Inferior parietal cortex (tissue), 1 donor: ENCODE results near the gene PLAC8L1.
"Not testable (repeated sequence)": the region's sequence is repeated elsewhere in the genome, so short reads cannot be mapped to it uniquely, and the experiment has no call there.

Experiments
- DNase-seq: peaks from one replicate; pipeline ENCODE4 v3.0.0-alpha.2; 2016; ENCODE audit errors: extremely low spot score

PLAC8L1 gene, protein sequence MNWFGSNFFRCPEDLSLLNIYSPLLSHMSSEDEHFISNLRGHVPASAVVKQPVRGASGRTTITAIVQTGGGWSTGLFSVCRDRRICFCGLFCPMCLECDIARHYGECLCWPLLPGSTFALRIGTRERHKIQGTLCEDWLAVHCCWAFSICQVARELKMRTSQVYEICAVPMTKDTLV

DNA sequence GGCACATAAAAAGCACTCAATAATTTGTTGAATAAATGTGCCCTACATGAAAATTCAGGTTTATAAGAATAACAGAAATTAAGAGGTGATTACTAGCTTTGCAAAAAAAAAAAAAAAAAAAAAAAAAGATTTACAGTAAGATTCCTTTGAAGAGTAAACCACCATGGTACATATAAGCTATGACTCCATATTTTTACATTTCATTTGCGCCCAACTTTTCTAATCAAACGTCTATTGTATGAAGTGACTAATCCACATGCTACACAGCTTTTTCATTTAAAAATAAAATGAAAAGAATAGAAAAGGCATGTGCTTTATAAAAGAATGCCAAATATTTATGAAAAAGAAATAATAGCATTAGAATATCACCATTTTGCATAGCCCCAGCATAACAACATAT, at the start of gene PLAC8L1:
PLAC8L1 (minus strand) TSS at position 101 of the 400 bp plus-strand sequence. CDS start 1,266 bp downstream, outside the sequence.
- no peak for DNase-seq

DNA sequence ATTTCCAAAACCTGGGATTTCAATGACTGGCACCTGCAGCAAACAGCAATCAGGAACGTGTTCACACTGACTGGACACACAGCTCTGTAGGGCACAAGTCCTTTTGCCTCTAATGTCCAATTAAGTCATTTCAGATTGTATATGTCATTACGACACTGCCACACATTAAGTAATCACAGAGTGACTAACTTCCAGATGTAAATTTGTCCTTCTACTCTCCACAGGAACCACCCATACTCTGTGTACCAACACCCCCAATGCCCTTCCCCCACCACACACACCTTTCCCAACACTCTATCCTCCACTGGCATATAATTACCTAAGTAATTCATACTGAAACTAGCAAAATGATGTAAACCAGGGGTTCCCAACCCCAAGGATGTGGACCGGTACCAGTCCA, 46.6 kb upstream of the PLAC8L1 start:
- DNase-seq: no peak

DNA sequence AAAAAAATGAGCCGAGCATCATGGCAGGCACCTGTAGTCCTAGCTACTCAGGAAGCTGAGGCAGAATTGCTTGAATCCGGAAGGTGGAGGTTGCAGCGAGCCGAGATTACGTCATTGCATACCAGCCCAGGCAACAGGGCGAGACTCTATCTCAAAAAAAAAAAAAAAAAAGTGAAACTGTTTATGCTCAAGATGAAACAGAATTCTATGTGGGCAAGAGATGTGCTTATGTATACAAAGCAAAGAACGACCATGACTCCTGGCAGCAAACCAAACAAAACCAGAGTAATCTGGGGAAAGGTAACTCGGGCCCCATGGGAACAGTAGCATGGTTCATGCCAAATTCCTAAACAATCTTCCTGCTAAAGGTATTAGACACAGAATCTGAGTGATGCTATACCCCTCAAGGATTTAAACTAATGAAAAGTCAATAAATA, 32.6 kb upstream of the PLAC8L1 start:
- no peak for DNase-seq

DNA sequence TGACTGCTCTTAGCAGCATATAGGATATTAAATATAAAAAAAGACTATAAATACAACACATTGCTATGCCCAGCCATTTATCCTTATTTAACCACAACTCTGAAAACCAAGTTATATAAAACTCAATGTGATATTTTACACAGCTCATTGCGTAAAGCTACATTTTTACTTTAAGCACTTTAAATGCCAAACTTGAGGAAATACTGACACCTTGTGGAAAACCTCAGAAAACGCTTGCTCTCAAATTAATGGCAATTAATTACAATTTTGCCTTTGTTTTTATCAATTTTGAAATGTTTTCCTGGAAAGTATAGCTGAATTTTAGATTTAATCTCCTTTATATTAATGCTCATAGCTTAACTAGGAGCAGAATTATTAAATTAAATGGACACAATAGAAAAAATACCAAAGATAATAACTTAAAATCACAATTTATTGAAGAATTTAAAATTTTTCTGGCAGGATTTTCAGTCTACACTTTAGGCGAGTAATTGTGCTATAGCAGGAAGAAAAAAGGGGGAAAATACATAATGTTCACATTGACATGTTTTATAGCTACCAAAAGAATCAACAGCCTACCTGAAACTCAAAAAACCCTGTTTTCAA, 25.2 kb upstream of the PLAC8L1 start:
- peak; percentile 75 for DNase-seq

DNA sequence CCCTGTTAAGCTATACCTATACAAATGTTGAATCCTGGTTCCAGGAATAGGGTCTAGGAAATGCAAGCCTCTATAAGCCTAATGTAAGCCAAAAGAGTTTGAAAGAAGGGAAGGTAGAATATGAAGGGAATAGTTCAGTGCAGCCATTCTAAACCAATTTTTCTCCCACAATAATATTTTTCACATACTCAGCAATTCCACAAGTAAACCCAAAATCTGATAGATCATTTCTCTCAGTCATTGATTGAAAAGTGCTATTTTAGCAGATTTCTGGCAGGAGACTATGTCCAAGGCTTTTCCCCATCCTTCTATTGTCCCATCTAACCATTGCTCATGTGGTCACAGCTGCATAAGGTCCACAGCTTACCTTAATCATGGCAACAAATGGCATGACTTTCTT, 20.7 kb upstream of the PLAC8L1 start:
- DNase-seq: no peak

DNA sequence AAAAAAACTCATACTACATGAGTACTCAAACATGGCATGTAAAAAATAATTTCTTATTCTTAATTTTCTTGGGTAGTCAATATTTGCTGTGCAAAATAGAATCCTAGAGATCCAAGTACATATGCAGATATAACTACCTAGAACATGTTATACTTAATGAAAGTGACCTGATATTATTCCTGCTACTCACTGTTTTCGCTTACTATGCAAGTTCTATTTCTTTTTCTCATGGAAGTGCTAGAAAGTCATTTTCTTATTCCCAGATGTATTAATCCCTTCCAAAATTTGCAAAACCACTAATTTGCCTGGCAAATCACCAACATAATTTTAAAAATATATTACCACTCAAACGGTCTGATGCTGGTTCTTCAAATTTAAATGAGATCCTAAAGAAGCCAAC, 19.2 kb upstream of the PLAC8L1 start:
- DNase-seq: no peak

DNA sequence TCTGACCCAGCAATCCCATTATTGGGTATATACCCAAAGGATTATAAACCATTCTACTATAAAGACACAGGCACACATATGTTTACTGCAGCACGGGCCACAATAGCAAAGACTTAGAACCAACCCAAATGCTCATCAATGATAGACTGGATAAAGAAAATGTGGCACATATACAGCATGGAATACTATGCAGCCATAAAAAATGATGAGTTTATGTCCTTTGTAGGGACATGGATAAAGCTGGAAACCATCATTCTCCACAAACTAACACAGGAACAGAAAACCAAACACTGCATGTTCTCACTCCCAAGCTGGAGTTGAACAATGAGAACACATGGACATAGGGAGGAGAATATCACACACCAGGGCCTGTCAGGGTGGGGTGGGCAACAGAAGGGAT, 16.1 kb upstream of the PLAC8L1 start:
- not testable (repeated sequence) for DNase-seq

DNA sequence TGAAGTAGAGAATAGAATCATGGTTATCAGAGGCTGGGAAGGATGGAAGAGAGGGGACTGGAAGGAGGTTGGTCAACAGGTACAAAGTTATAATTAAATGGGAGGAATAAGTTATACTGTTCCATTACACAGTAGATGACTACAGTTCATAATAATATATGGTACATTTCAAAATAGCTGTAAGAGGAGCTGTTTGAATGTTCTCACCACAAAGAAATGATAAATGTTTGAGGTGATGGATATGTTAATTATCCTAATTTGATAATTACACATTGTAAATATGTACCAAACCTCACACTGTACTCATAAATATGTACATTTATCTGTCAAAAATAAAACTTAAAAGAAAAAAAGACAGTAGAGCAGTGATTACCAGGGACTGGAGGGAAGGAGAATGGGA, 12.9 kb upstream of the PLAC8L1 start:
- no peak for DNase-seq

DNA sequence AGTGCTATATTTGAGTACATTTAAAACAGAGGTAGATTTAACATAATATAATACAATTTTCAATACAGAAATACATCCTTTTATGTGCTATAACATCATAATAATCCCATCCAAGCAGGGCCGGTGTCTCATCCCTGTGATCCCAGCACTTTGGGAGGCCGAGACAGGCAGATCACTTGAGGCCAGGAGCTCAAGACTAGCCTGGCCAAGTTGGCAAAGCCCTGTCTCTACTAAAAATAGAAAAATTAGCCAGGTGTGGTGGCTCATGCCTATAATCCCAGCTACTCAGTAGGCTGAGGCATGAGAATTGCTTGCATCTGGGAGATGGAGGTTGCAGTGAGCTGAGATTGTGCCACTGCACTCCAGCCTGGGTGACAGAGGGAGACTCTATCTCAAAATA, 11.8 kb upstream of the PLAC8L1 start:
- DNase-seq: not testable (repeated sequence)

DNA sequence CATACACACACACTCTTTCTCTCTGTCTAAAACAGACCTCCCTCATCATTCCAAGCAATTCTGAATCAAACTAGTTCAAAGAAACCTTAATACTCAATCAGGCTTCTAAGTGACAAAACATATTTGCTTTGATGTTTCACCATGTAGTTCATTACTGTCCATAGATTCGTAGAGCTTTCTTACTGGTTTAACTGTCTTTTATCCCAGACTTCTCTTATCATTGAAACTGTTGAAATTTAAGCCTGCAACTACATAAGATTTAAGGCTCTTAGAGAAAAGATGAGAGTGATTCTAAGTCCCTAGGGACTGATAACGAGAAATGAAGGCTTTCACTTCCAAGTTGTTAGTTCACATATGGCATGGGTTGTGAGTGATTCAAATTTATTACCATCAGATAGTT, 11.0 kb upstream of the PLAC8L1 start:
- DNase-seq: no peak

DNA sequence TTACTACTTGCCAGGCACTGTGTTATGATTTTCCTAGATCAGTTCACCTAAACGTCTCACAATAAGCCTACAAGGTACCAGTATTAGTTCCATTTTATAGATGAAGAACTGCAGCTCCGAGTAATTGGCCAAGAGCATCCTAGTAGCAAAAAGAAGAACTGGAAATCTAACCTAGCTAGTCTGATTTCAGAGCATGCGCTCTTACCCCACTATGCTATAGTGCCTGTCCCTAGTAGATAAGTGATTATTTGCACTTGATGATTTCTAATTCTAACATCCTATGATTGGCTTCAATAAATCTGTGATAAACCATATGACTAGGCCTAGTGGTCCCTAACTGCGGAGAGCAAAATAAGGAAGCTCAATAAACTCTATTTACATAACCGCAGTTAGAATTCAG, 7.1 kb upstream of the PLAC8L1 start:
- DNase-seq: no peak

DNA sequence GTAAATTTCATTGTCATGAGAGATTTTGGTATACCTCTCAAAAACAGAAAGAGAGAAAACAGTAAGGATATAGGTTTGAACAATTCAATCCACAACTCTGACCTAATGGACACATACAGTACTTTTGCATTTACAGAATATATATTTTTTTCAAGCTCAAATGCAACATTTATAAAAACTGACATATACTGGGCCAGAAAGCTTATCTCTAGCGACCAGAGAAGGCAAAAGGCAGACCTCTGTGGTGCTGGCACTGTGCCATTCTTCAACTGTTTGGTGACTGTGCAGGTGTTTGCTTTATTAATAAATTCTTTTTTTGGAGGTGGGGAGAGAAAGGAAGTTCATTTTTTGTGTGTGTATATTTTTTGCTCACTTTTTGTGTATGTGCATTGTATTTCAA, 6.0 kb upstream of the PLAC8L1 start:
- DNase-seq: no peak

DNA sequence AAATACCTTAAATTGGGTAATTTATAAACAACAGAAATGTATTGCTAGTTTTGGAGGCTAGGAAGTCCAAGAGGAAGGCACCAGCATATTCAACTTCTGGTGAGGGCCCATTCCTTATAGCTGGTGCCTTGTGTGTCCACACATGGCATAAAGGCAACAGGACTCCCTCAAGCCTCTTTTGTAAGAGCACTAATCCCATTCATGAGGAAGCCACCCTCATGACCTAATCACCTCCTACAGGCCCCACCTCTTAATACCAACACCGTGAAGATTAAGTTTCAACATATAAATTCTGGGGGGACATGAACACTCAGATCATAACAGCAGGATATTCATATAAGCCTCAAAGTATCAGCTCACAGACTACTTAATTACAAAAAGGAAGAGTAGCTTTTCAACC, 4.0 kb upstream of the PLAC8L1 start:
- no peak for DNase-seq

DNA sequence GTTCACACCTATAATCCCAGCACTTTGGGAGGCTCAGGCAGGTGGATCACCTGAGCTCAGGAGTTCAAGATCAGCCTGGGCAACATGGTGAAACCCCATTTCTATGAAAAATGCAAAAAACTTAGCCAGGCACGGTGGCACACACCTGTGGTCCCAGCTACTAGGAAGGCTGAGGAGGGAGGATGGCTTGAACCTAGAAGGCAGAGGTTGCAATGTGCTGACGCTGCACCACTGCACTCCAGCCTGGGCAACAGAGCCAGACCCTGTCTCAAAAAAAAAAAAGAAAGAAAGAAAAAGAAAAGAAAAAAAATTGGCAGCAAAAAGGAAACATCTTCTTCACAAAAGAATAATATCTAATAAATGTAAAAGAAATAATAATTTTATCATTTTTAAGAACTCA, 3.5 kb upstream of the PLAC8L1 start:
- not testable (repeated sequence) for DNase-seq

DNA sequence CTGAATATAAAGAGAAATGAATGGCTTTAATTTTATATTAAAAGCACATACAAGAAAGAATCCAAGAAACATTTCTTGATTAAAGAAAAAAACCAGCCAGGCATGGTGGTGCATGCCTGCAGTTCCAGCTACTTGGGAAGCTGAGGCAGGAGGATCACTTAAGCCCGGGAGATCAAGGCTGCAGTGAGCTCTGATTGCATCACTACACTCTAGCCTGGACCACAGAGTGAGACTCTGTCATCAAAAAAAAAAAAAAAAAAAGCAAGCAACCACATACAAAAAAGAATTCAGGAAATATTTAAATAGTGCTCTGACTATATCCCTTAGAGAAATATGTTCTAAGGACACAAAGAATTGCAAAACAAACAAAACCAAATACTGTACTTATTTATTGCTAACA, 2.5 kb upstream of the PLAC8L1 start:
- DNase-seq: no peak

DNA sequence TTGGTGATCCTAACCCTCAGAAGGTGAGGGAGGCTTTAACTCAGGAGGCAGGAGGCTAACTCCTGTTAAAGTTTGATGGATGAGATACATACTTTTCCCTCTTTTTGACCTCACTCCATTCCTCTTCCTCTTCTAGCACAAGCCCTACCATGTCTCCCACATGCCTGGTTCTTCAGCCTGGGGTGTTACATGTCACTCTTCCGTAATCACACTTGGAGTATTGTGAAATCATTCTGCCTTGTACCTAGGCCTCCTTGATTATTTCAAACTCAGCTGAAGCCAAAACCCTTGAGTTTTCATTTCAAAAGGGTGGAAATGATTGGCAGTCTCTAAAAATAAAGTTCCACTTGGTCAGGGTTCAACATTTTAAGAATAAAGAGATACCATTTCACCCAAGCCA, 1.8 kb downstream of the PLAC8L1 start:
- no peak for DNase-seq

DNA sequence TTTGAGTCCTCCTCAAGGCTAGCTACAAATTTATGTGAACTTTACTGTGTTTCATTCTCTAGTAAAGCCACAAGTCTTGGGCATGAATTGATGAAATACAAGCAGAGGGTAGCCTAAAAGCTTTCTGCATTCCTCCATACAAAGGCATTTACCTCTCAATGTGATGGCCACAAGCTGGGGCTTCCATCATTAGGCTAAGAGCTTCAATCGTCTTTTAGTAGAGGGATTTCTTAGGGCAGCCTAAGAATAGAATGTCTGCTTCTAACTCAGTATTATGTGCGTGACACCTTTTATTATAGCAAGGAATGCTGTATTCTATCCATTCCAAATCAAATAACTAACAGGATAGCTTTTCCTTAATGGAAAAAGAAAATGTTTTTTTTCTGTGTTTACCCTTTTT, 3.7 kb downstream of the PLAC8L1 start:
- no peak for DNase-seq

DNA sequence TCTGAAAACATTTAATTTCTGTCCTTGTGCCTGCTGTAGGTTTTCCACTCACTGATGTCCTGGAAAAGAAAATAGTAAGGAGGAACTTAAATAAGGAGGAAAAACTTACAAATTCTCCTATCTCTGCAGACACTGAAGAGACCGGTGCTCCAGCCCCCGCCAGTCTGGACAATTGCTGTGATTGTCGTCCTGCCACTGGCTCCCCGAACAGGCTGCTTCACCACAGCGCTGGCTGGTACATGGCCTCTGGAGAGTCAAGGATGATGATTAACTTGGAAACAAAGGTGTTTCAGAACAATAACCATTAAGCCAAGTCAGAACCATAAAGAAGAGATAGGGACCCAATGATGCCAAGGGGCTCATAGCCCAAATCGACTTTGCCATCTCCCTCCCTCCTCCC, 7.3 kb downstream of the PLAC8L1 start:
- DNase-seq: no peak

DNA sequence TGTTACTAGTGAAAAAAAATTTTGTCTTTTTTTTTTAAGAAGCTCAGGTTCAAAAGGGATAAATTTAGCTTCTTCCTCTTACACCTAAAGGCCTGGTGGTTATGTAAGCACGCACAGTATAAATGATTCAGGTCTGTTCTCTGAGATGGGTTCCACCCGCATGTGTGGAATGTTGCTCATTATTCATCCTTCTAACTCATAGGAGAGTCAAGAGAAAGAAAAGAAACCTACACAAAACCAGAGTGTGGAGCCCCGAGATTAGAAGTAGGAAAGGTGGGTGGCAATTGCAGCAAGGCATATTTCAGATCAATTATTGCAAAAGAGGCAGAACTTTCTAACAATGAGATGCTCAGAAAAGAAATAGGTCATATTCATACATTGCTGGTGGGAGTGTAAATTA, 13.5 kb downstream of the PLAC8L1 start:
- no peak for DNase-seq

DNA sequence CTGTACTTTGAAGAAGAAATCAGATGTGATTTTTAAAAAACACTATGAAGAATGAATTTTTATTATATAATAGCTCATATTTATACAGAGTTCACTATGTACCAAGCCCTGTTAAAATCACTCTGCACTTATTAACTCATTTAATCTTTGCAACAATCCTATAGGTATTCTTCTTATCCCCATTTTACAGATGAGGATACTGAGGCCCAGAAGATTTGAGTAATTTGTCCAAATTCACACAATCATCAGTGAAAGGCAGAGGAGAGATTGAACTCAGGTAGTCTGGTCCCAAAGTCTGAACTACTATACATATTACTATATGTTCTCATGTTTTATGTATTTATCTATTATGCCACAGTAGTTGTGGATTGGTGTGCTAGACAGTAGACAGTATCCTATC, 16.1 kb downstream of the PLAC8L1 start:
- no peak for DNase-seq

DNA sequence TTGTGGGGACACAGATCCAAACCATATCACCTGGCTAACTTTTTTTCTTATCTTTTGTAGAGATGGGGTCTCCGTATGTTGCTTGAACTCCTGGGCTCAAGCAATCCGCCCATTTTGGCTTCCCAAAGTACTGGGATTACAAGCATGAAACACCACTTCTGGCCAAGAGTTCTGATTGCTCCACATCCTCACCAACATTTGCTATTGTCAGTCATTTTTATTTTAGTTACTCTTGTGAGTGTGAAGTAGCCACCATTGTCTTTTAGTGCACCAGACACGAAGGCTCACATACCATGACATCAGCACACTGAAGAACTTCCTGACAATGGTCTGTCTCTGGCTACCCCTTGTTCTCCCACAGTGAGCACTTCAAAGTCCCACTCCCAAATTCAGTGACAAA, 17.3 kb downstream of the PLAC8L1 start:
- DNase-seq: no peak

DNA sequence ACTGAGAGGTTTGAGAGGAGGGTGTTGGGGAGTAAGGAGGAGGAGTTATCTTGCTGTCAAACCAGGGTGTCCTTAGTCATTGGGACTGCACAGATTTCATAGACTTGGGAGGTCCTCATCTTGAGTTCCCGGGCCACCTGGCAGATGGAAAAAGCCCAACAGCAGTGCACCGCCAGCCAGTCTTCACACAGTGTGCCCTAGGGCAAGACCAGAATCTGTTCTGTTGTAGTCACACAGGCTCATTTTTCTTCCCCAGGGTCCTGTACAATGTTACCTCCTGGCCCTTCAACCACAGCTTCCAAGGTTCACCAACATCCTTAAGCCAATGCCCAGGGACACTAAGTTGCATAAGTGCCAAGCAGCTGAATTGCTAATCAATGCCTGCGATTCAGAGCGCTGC, 21.0 kb downstream of the PLAC8L1 start:
- no peak for DNase-seq

DNA sequence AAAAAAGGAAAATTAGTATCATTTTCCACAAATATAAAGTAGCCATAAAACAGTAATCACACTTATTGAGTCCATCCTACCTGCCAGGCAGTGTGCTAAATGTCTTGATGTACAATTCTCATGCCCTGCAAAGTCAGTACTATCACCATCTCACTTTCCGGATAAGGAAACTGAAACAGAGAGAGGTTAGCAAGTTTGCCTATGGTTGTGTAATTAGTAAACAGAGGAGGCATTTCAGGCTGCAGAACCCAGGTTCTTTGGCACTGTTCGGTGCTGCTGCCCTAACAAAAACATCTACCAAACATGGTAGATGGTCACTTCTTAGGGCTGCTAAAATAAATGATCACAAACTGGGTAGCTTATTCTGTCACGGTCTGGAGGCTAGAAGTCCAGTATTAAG, 22.6 kb downstream of the PLAC8L1 start:
- no peak for DNase-seq

DNA sequence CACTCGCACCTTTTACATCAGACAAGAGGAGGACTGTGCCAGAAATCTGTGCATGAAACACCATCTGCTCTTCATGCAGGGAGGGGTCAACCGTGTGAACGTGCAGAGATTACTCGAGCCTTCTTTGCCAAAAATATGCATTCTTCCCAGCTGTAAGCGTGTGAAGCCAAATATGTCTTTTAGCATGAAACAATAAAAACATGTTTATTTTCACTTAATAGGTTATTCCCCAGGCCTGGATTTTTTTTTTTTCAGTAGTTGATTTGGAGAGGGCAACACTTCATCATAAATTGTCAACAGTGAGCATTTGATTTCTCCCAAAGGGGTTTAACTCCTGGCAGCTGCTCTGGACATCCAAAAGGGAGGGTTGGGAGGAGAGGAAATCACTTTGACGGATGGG, 23.8 kb downstream of the PLAC8L1 start:
- DNase-seq: no peak
